ENCODE results near the gene CAP2.

The CAP2 gene

DNA sequence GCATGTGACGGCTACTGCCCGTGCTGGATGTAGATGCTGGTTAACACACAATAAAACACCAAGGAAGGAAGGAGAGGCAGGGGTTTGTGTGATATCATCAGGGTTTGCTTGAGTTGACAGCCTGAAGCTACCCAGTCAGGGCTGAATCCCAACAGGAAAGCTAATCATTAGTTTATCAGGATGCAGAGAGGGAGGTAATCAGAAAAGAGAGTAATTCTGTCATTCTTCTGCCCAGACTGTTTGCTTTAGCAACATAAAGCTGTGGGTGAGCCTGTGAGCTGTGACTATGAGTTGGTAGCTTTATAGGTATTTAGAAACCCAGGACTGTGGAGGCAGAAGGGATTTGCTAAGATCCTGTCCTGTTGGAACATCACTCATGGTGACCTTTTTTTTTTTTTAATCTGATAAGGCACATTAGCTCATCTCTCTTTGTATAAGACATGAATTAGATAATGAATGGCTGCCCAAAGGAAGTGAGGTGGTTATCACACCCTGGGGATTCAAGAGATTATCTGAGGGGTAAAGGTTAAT, 79.3 kb downstream of the CAP2 start:
- TF ChIP-seq, protein P1, sequence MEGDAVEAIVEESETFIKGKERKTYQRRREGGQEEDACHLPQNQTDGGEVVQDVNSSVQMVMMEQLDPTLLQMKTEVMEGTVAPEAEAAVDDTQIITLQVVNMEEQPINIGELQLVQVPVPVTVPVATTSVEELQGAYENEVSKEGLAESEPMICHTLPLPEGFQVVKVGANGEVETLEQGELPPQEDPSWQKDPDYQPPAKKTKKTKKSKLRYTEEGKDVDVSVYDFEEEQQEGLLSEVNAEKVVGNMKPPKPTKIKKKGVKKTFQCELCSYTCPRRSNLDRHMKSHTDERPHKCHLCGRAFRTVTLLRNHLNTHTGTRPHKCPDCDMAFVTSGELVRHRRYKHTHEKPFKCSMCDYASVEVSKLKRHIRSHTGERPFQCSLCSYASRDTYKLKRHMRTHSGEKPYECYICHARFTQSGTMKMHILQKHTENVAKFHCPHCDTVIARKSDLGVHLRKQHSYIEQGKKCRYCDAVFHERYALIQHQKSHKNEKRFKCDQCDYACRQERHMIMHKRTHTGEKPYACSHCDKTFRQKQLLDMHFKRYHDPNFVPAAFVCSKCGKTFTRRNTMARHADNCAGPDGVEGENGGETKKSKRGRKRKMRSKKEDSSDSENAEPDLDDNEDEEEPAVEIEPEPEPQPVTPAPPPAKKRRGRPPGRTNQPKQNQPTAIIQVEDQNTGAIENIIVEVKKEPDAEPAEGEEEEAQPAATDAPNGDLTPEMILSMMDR (IDR thresholded peaks at IDR 0.05; ENCODE audit: control insufficient read depth, extremely low read depth, insufficient read depth), result no peak
- peak; percentile 56 for DNase-seq (ENCODE audit: low read depth)

DNA sequence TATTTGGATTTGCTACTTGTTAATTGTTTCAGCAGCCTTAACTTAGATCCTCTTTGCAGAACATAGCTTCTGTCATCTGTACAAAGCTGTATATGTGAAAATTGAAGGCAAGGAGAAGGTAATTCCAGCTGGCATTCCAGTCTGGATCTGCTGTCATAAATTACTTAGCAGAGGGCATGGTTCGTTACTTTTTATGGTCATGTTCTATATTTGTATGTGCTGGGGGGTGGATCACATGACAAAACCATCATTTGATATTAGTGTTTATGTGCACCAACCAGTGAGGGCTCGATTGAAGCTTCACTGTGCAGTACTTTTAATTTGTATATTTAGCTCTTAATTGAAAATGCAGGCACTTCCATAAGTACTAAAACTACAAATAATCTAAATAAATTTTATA, 80.2 kb downstream of the CAP2 start:
- no peak for DNase-seq (ENCODE audit: low read depth)
- TF ChIP-seq, protein P1 (IDR thresholded peaks at IDR 0.05; ENCODE audit: control insufficient read depth, extremely low read depth, insufficient read depth), result no peak

More for the DNA sequence above, 79.3 kb downstream of the CAP2 start:
- no peak overlapping the region for H3K4me3 ChIP-seq (ENCODE audit: low read depth, low read length)

DNA sequence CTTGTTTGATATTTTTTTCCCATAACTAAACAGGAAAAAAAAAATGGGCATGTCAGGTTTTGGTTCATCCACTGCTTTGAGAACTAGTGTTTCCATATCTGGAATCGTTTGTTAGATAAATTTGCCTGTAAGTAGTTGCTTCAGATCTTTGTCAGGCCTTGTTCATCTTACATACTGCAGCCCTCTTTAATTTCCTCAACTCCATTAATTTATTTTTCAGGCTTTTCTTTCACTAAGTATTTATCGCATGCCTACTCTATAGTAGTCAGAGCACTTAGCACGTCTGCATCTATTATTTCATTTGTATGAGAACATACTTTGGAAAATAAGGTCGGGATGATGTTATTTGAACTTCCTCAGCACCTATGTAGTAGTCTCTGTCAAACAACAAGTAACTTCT, 80.9 kb downstream of the CAP2 start:
- H3K4me3 ChIP-seq (ENCODE audit: low read depth, low read length), result no peak overlapping the region
- DNase-seq (ENCODE audit: low read depth), result no peak
- TF ChIP-seq, protein P1 (IDR thresholded peaks at IDR 0.05; ENCODE audit: control insufficient read depth, extremely low read depth, insufficient read depth), result no peak

More for the DNA sequence above, 80.2 kb downstream of the CAP2 start:
- no peak overlapping the region for H3K4me3 ChIP-seq (ENCODE audit: low read depth, low read length)

DNA sequence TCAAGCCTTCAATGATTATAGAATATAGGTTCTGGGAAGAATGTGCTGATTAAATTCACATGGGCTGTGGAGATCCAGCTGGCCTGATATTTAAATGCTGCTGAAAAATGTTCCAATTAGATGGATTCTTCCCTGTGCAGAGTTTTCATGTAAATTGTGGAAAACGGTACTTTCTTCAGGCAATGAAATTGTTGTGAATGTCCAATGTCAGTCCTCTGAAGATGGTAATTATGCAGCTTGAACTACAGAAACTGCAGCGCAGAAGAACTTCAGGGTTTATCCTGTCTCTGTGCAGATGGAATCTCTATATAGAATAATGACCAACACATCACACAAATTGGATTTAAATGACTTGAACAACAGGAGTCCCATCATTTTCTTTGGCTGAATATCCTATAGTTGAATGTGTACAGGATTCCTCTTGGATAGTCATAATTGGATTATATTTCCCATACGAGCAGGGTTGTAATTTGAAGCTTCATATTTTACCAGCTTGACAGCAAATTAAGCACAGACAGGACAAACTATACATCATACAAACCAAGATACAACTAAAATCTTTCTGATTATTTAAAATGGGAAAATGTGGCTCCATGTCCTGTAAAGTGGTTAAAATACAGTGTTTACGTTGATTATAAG, 82.3 kb downstream of the CAP2 start:
- no peak overlapping the region for H3K4me3 ChIP-seq (ENCODE audit: low read depth, low read length)
- TF ChIP-seq, protein P1 (IDR thresholded peaks at IDR 0.05; ENCODE audit: control insufficient read depth, extremely low read depth, insufficient read depth), result no peak
- no peak for DNase-seq (ENCODE audit: low read depth)

DNA sequence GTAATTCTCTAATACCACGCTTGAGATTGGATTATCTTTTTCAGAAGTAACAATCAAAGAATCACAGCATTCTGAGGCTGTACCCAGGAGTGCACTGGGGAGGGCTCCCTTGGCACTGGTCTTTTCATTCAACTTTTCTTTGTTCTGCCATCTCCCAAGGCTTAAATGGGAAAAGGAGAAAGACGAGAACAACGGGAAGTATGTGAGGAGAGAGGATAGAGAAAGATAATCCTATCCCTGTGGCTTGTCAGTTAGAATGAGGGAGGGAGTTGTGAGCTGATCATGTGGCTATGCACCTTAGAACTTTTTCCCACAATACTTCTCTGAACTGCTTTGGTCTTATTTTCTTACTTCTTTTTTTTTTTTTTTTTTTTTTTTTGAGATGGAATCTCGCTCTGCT, 83.1 kb downstream of the CAP2 start:
- H3K4me3 ChIP-seq (ENCODE audit: low read depth, low read length), result no peak overlapping the region
- TF ChIP-seq, protein P1 (IDR thresholded peaks at IDR 0.05; ENCODE audit: control insufficient read depth, extremely low read depth, insufficient read depth), result no peak
- DNase-seq (ENCODE audit: low read depth), result no peak

DNA sequence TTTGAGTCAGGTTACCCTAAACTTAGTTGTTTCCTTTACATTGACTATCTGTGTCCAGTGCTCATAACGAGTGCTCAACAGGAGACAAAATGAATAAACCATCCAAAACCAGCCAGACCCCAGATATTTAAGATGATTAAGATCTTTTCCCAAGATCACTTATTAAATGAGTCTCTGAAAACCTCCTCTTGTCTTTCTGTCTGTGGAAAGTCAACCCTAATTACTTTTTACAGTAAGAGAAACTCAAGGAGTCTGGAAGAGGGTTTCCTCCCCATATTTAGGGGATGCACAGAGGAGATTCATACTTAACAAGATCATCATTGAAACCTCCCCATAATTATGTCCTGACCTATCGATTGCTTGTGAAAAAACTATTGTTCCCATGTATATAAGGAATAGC, 84.0 kb downstream of the CAP2 start:
- TF ChIP-seq, protein P1 (IDR thresholded peaks at IDR 0.05; ENCODE audit: control insufficient read depth, extremely low read depth, insufficient read depth), result no peak
- no peak for DNase-seq (ENCODE audit: low read depth)
- no peak overlapping the region for H3K4me3 ChIP-seq (ENCODE audit: low read depth, low read length)
